ENCODE data around the gene KIRREL3.

DNA sequence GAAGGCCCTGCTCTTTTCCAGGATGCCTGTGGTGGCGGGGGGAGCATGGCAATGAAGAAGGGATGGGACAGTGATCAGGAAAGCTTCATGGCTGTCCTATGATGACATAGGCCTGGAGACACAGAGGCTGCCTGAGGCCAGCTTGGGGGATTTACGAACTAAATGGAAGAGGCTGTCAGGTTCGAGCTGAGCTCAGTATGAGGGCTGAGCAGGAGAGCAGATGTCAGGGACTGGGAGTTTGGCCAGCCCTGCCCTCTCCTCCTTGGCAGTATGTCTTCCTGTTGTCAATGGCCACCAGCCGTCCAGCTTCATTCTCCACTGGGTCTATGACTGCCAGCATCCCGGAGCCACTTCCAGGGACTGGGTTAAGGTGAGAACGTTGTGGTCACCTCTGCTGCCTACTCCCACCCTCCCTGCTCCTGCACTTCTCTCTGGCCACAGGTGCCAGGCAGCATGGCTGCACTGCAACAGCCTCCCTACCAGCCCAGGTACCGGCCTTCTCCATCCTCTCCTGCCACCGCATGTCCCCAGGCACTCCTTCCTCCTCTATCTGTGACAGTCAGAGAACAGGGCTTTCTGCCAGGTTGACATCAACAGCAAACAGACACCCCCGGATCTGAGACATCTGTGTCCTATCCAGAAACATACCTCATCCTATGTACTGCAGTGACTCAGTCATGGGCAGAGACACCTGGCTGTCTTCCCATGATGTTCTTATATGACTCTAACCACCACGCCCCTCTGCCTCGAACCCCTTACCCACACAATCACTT, 75.1 kb downstream of the KIRREL3 start:
- TF ChIP-seq GATA2 (IDR thresholded peaks at IDR 0.05; ENCODE audit: low read depth, low read length) (no peak), GATA3 (IDR thresholded peaks at IDR 0.05; ENCODE audit: low read depth, low read length) (no peak)
